ENCODE results near the gene SCMH1.

The SCMH1 gene

DNA sequence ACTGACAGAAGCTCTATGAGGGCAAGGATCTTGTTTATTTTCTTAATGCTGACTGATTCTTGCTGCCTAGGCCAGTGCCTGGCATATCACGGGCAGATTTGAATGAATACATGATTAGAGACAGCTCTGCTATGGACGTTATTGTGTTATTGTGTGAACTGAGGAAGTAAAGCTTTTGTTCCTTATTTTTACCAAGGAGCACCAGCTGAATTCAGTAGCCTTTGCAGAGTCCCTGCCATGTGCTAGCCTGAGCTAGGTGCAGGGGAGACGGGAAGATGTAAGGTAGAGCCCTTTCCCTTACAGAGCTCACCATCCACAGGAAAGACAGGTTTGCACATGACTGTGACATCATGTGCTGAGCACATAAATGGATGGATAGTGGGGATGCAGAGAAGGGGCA, 36.0 kb upstream of the SCMH1 start:
- H3K27ac ChIP-seq (ENCODE audit: low read length): no peak overlapping the region
- H3K9me3 ChIP-seq (ENCODE audit: control insufficient read depth in 2 of 2, low read length in 2 of 2): no peaks in the 10 kb centered on the region
- peaks cover 5 to 17% of the 10 kb centered on the region in 2 donors for H3K27me3 ChIP-seq (ENCODE audit: control insufficient read depth in 1 of 2, insufficient read depth in 2 of 2, low read length in 2 of 2)
- peaks cover 6% of the 10 kb centered on the region for H3K4me1 ChIP-seq (ENCODE audit: control insufficient read depth, insufficient read depth, low read length)
- H3K36me3 ChIP-seq (ENCODE audit: control insufficient read depth in 2 of 2, insufficient read depth in 2 of 2, low read length in 2 of 2): no peaks in the 10 kb centered on the region
- H3K4me3 ChIP-seq (ENCODE audit: low read length in 2 of 2): no peak overlapping the region
- no peak overlapping the region for H3K9ac ChIP-seq (ENCODE audit: low read length in 2 of 2)

DNA sequence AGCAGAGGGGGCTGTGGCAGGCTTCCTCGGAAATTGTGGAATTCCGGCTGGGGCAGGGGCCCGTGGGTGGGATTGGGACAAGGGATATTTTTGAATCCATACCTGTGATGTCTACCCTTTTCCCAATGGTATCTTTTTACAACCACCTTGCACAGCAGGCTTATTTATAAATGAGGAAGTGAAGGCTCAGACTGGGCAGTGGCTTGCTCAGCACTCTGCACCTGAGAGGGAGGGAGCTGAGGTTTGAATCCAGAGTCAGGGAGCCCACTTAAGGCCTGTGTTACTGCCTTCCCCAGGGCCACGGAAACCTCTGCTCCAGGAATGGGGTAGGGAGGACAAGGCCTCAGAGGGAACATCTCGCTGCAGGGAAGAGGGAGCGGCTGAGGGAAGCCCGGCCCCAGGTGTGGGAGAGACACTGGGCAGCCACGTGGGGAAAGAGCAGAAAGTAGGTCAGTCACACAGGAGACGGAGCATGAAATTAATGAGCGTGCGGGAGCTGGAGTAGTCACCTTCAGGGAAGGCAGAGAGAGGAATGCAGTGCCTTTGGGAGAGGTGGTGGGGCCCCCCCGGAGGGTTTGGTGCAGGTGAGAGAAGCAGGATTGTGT, 35.4 kb upstream of the SCMH1 start:
- H3K4me1 ChIP-seq (ENCODE audit: control insufficient read depth, insufficient read depth, low read length): peaks cover under 1% of the 10 kb centered on the region
- no peak overlapping the region for H3K27ac ChIP-seq (ENCODE audit: low read length)
- peaks cover 5 to 17% of the 10 kb centered on the region in 2 donors for H3K27me3 ChIP-seq (ENCODE audit: control insufficient read depth in 1 of 2, insufficient read depth in 2 of 2, low read length in 2 of 2)

DNA sequence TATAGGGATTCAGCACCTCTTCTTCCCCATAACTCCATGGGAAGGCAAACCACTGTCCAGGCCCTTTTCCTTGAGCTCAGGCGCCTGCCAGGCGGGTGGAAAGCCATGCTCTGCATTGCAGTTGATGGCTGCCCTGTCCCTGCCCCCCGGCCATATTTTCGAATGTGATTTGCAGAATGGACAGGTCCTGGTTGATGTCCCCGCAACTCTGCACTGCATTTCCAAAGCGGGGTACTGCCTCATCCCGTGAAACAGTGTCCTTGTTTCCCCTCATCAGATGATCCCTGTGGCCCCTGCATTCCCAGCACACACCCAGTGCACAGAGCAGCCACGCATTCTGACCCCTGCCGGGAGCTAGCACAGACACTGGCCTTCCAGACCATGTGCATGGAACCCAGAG, 33.7 kb upstream of the SCMH1 start:
- H3K9me3 ChIP-seq (ENCODE audit: control insufficient read depth in 2 of 2, low read length in 2 of 2): no peaks in the 10 kb centered on the region
- H3K4me3 ChIP-seq (ENCODE audit: low read length in 2 of 2): no peak overlapping the region
- H3K4me1 ChIP-seq (ENCODE audit: control insufficient read depth, insufficient read depth, low read length): no peaks in the 10 kb centered on the region
- no peak overlapping the region for H3K27ac ChIP-seq (ENCODE audit: low read length)
- H3K9ac ChIP-seq (ENCODE audit: low read length in 2 of 2): no peak overlapping the region
- peaks cover 5 to 17% of the 10 kb centered on the region in 2 donors for H3K27me3 ChIP-seq (ENCODE audit: control insufficient read depth in 1 of 2, insufficient read depth in 2 of 2, low read length in 2 of 2)
- no peaks in the 10 kb centered on the region for H3K36me3 ChIP-seq (ENCODE audit: control insufficient read depth in 2 of 2, insufficient read depth in 2 of 2, low read length in 2 of 2)

More for the DNA sequence above, 35.4 kb upstream of the SCMH1 start:
- Histone ChIP-seq H3K9me3 (ENCODE audit: control insufficient read depth in 2 of 2, low read length in 2 of 2) (no peaks in the 10 kb centered on the region), H3K9ac (ENCODE audit: low read length in 2 of 2) (no peak overlapping the region), H3K4me3 (ENCODE audit: low read length in 2 of 2) (no peak overlapping the region), H3K36me3 (ENCODE audit: control insufficient read depth in 2 of 2, insufficient read depth in 2 of 2, low read length in 2 of 2) (no peaks in the 10 kb centered on the region)

DNA sequence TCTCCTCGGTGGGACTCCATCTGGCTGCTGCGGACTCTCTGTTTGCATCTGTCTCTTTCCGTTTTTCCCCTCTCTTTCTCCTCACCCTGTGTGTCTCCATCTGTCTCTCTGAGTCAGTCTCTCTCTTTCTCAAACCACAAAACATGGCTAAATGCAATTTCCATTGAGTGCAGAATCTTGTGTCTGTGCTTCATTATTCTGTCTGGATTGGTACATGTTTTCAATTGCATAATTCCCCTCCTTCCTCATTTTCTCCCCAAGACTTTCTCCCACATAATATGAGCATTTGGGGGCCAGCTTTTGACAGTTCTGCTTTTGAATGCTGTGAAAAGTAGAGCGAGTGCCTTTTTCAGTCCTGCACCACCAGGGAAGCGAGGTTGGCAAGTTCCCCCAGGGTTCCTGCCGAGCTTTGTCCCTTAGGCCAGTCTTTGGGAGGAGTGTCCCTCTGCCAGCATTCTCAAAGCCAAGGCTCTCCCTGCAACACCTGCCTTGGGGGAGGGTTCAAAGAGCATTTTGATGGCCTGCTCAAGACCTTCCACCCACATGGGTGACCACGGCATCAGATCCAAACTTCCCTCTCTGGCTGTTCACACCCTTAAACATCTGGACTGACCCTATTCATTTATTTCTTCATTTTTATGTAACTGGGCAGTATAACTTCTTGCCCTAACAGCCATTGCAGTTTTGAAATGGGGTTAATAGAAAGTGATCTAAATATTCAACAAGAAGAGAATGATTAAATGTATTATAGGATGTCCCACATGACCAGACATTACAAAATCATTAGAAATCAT, 32.8 kb upstream of the SCMH1 start:
- Histone ChIP-seq H3K4me3 (ENCODE audit: low read length in 2 of 2) (no peak overlapping the region), H3K27me3 (ENCODE audit: control insufficient read depth in 1 of 2, insufficient read depth in 2 of 2, low read length in 2 of 2) (peaks cover 4 to 9% of the 10 kb centered on the region in 2 donors), H3K4me1 (ENCODE audit: control insufficient read depth, insufficient read depth, low read length) (no peaks in the 10 kb centered on the region), H3K27ac (ENCODE audit: low read length) (no peak overlapping the region), H3K36me3 (ENCODE audit: control insufficient read depth in 2 of 2, insufficient read depth in 2 of 2, low read length in 2 of 2) (no peaks in the 10 kb centered on the region), H3K9ac (ENCODE audit: low read length in 2 of 2) (no peak overlapping the region), H3K9me3 (ENCODE audit: control insufficient read depth in 2 of 2, low read length in 2 of 2) (no peaks in the 10 kb centered on the region)

DNA sequence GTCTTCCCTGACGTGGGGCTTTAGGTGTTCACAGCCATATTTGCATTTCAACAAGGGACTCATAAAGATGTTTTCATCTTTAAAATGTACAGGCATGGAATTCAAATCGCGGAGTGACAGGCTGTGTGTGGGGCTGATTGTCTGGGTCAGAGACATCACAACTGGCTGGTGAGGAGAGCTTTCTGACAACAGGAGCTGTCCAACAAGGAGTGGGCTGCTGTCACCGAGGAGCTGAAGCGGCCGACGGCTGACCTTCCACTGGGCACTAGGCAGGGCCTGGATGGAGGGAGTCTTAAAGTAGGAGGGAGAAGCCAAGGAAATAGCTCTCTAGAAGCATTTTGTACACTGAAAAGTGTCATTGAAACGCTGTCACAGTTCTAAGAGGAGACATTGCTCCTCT, 30.5 kb upstream of the SCMH1 start:
- Histone ChIP-seq H3K27me3 (ENCODE audit: control insufficient read depth in 1 of 2, insufficient read depth in 2 of 2, low read length in 2 of 2) (peaks cover 0 to 3% of the 10 kb centered on the region in 2 donors), H3K9me3 (ENCODE audit: control insufficient read depth in 2 of 2, low read length in 2 of 2) (no peaks in the 10 kb centered on the region), H3K27ac (ENCODE audit: low read length) (no peak overlapping the region), H3K4me1 (ENCODE audit: control insufficient read depth, insufficient read depth, low read length) (peaks cover 3% of the 10 kb centered on the region), H3K9ac (ENCODE audit: low read length in 2 of 2) (no peak overlapping the region), H3K36me3 (ENCODE audit: control insufficient read depth in 2 of 2, insufficient read depth in 2 of 2, low read length in 2 of 2) (no peaks in the 10 kb centered on the region), H3K4me3 (ENCODE audit: low read length in 2 of 2) (no peak overlapping the region)

DNA sequence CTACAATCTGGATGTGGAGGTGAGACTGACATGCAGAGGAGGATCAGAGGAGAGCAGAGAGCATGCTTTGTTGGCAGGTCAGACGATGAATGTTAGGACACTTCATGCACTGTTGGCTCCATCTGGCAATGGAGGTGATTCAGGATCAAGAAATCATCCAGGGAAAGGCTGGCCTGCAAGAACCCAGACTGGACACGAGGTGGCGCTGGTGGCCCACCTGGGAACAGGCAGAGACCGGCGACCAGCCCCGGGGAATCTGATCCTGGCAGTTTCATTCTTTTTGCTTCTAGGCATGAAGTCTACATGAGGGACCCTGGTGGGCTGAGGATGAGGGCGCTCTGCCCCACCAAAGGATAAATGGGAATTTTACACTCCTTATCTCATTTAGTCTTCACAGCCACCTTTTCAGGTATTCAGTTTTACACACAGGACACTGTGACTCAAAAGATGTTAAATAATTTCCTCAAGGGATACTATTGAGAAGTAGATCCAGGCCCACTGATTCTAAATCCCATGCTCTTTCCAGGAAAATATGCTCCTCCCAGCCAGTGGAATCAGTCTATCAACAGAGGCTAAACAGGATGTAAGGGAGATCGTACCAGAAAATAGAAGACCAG, 26.2 kb upstream of the SCMH1 start:
- H3K9me3 ChIP-seq (ENCODE audit: control insufficient read depth in 2 of 2, low read length in 2 of 2): no peaks in the 10 kb centered on the region
- no peaks in the 10 kb centered on the region for H3K36me3 ChIP-seq (ENCODE audit: control insufficient read depth in 2 of 2, insufficient read depth in 2 of 2, low read length in 2 of 2)
- no peaks in the 10 kb centered on the region for H3K27me3 ChIP-seq (ENCODE audit: control insufficient read depth in 1 of 2, insufficient read depth in 2 of 2, low read length in 2 of 2)
- no peak overlapping the region for H3K27ac ChIP-seq (ENCODE audit: low read length)
- H3K9ac ChIP-seq (ENCODE audit: low read length in 2 of 2): no peak overlapping the region
- H3K4me1 ChIP-seq (ENCODE audit: control insufficient read depth, insufficient read depth, low read length): peaks cover 3% of the 10 kb centered on the region
- no peak overlapping the region for H3K4me3 ChIP-seq (ENCODE audit: low read length in 2 of 2)

DNA sequence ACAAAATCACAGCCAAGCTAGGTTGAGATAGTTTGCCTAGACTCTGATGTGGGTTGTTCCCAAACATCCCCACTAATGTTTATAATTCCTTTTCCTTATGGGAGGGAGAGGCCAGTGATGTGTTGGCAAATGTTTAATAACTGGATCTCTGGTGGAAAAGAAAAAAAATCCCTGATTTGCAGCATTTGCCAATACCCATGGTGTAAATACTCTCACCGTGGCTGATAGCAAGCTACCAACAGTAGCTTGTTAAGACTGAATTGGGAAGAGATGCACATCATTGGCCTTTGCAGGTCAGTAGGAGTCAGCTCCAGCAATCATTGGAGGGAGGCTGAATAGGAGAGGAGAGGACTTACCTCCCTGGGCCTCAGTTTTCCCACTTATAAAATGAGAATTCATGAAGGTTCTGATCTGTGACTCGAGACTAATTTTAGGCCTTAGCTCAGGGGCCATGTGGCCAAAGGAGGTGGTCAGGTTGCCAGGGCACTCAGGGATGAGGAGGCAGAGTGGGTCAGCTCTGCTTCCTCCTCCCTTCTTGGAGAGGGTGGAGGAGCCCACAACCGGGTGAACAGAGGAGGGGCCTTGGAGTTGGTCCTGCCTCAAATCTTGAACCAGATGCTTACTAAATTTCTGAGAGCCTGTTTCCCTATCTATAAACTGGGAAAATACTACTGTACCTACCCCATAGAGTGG, 20.0 kb upstream of the SCMH1 start:
- H3K27me3 ChIP-seq (ENCODE audit: control insufficient read depth in 1 of 2, insufficient read depth in 2 of 2, low read length in 2 of 2): no peaks in the 10 kb centered on the region
- no peak overlapping the region for H3K4me3 ChIP-seq (ENCODE audit: low read length in 2 of 2)
- no peak overlapping the region for H3K27ac ChIP-seq (ENCODE audit: low read length)
- no peak overlapping the region for H3K9ac ChIP-seq (ENCODE audit: low read length in 2 of 2)
- H3K9me3 ChIP-seq (ENCODE audit: control insufficient read depth in 2 of 2, low read length in 2 of 2): no peaks in the 10 kb centered on the region
- no peaks in the 10 kb centered on the region for H3K4me1 ChIP-seq (ENCODE audit: control insufficient read depth, insufficient read depth, low read length)
- H3K36me3 ChIP-seq (ENCODE audit: control insufficient read depth in 2 of 2, insufficient read depth in 2 of 2, low read length in 2 of 2): no peaks in the 10 kb centered on the region

DNA sequence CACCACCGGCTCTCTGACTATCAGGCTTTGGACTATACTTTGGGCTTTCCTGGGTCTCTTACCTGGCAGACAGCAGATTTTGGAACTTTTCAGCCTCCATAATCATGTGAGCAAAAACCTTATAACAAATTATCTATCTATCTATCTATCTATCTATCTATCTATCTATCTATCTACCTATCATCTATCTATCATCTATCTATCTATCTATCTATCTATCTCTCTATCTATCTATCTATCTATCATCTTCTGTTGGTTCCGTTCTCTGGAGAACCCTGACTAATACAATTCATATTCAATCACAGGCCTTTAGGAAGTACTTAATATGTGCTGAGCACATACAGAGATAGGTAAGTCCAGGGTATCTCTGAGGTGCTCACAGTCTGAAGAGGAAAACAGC, 18.7 kb upstream of the SCMH1 start:
- H3K4me3 ChIP-seq (ENCODE audit: low read length in 2 of 2): no peak overlapping the region
- no peaks in the 10 kb centered on the region for H3K4me1 ChIP-seq (ENCODE audit: control insufficient read depth, insufficient read depth, low read length)
- H3K36me3 ChIP-seq (ENCODE audit: control insufficient read depth in 2 of 2, insufficient read depth in 2 of 2, low read length in 2 of 2): no peaks in the 10 kb centered on the region
- H3K9ac ChIP-seq (ENCODE audit: low read length in 2 of 2): no peak overlapping the region
- H3K9me3 ChIP-seq (ENCODE audit: control insufficient read depth in 2 of 2, low read length in 2 of 2): no peaks in the 10 kb centered on the region
- no peak overlapping the region for H3K27ac ChIP-seq (ENCODE audit: low read length)
- no peaks in the 10 kb centered on the region for H3K27me3 ChIP-seq (ENCODE audit: control insufficient read depth in 1 of 2, insufficient read depth in 2 of 2, low read length in 2 of 2)

DNA sequence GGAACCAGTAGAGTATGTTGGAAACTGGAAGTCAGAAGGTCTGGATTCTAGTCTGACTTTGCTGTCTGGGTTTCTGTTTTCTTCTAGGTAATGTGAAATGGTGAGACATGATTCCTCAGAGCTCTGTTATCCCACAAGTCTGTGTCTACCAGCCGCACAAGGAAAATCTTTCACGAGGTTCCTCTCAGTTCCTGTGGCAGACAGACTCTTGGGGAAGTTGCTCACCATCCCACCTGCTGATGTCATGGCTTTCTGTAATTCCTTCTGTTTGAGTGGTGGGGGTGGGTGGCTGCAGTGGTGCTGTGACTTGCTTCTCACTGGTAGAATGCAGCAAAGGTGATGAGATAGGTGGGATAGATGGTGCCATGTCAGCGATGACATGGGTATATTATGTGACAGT, 17.1 kb upstream of the SCMH1 start:
- Histone ChIP-seq H3K9me3 (ENCODE audit: control insufficient read depth in 2 of 2, low read length in 2 of 2) (no peaks in the 10 kb centered on the region), H3K9ac (ENCODE audit: low read length in 2 of 2) (no peak overlapping the region), H3K27ac (ENCODE audit: low read length) (no peak overlapping the region), H3K4me1 (ENCODE audit: control insufficient read depth, insufficient read depth, low read length) (no peaks in the 10 kb centered on the region), H3K4me3 (ENCODE audit: low read length in 2 of 2) (no peak overlapping the region), H3K36me3 (ENCODE audit: control insufficient read depth in 2 of 2, insufficient read depth in 2 of 2, low read length in 2 of 2) (no peaks in the 10 kb centered on the region), H3K27me3 (ENCODE audit: control insufficient read depth in 1 of 2, insufficient read depth in 2 of 2, low read length in 2 of 2) (no peaks in the 10 kb centered on the region)

DNA sequence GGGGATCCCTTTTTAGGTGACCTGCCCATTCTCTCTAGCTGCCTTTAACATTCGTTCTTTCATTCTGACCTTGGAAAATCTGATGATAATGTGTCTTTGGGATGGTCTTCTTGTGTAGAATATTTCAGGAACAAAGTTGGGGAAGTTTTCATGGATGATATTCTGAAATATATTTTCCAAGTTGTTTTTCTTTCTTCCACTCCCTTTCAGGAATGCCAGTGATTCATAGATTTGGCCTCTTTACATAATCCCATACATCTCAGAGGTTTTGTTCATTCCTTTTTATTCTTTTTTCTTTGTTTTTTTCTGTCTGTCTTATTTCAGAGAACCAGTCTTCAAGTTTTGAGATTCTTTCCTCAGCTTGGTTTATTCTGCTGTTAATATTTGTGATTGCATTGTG, 13.9 kb upstream of the SCMH1 start:
- H3K9me3 ChIP-seq (ENCODE audit: control insufficient read depth in 2 of 2, low read length in 2 of 2): no peaks in the 10 kb centered on the region
- H3K27me3 ChIP-seq (ENCODE audit: control insufficient read depth in 1 of 2, insufficient read depth in 2 of 2, low read length in 2 of 2): no peaks in the 10 kb centered on the region
- no peaks in the 10 kb centered on the region for H3K4me1 ChIP-seq (ENCODE audit: control insufficient read depth, insufficient read depth, low read length)
- H3K9ac ChIP-seq (ENCODE audit: low read length in 2 of 2): no peak overlapping the region
- no peak overlapping the region for H3K4me3 ChIP-seq (ENCODE audit: low read length in 2 of 2)
- H3K27ac ChIP-seq (ENCODE audit: low read length): no peak overlapping the region
- no peaks in the 10 kb centered on the region for H3K36me3 ChIP-seq (ENCODE audit: control insufficient read depth in 2 of 2, insufficient read depth in 2 of 2, low read length in 2 of 2)

Data from stomach smooth muscle (tissue), 2 donors.